Measurements from ENCODE around the gene ATP4B.

The ATP4B gene

GRCh38 chr13:113607056-113607888, 50.7 kb downstream of the ATP4B start:
- DNase-seq (ENCODE audit: low spot score): no peak
- no peak overlapping the region for H3K4me3 Mint-ChIP-seq
- H3K27ac Mint-ChIP-seq: no peak overlapping the region
- peaks cover 9% of the 10 kb centered on the region for H3K4me1 Mint-ChIP-seq (ENCODE audit: low read depth)
- no peaks in the 10 kb centered on the region for H3K9me3 Mint-ChIP-seq
- H3K27me3 Mint-ChIP-seq (ENCODE audit: low read depth): no peaks in the 10 kb centered on the region
- H3K36me3 Mint-ChIP-seq (ENCODE audit: low read depth): peaks cover 33% of the 10 kb centered on the region

DNA sequence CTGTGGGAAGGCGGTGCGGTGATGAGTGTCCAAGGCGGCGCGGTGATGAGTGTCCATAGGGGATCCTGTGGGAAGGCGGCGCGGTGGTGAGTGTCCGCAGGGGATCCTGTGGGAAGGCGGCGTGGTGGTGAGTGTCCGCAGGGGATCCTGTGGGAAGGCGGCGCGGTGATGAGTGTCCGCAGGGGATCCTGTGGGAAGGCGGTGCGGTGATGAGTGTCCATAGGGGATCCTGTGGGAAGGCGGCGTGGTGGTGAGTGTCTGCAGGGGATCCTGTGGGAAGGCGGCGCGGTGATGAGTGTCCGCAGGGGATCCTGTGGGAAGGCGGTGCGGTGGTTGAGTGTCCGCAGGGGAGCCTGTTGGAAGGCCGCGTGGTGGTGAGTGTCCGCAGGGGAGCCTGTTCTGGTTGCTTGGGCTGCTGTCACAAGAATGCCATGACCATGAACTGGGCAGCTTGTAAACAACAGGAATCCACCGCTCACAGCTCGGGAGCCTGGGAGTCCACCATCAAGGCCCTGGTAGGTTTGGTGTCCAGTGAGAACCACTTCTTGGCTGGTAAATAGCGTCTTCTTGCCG, 52.0 kb downstream of the ATP4B start:
- no peak overlapping the region for H3K4me3 Mint-ChIP-seq
- no peak overlapping the region for H3K27ac Mint-ChIP-seq
- H3K4me1 Mint-ChIP-seq (ENCODE audit: low read depth): peaks cover 9% of the 10 kb centered on the region
- no peaks in the 10 kb centered on the region for H3K9me3 Mint-ChIP-seq
- H3K36me3 Mint-ChIP-seq (ENCODE audit: low read depth): peaks cover 25% of the 10 kb centered on the region
- no peak for DNase-seq (ENCODE audit: low spot score)
- H3K27me3 Mint-ChIP-seq (ENCODE audit: low read depth): no peaks in the 10 kb centered on the region

DNA sequence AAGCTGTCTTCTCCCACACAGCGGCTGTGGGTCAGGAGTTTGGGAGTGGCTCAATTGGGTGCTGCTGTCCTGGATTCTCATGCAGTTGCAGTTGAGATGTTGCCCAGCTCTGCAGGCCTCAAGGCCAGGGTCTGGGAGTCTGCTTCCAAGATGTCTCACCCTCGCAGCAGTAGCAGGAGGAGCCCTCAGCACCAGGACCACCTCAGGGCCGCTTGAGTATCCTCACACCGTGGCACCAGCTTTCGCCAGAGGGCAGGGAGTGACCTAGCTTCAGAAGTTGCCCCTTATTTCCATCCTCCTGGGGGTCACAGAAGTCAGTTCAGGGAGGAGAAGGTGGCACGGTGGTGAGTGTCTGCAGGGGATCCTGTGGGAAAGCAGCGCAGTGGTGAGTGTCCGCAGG, 52.5 kb downstream of the ATP4B start:
- no peak overlapping the region for H3K27ac Mint-ChIP-seq
- peaks cover 25% of the 10 kb centered on the region for H3K36me3 Mint-ChIP-seq (ENCODE audit: low read depth)
- peaks cover 9% of the 10 kb centered on the region for H3K4me1 Mint-ChIP-seq (ENCODE audit: low read depth)
- no peak for DNase-seq (ENCODE audit: low spot score)
- no peaks in the 10 kb centered on the region for H3K27me3 Mint-ChIP-seq (ENCODE audit: low read depth)
- no peaks in the 10 kb centered on the region for H3K9me3 Mint-ChIP-seq
- H3K4me3 Mint-ChIP-seq: no peak overlapping the region

GRCh38 chr13:113604186-113604585, 53.8 kb downstream of the ATP4B start:
- Mint-ChIP-seq H3K27me3 (ENCODE audit: low read depth) (no peaks in the 10 kb centered on the region), H3K9me3 (no peaks in the 10 kb centered on the region), H3K4me3 (no peak overlapping the region), H3K27ac (no peak overlapping the region), H3K4me1 (ENCODE audit: low read depth) (peaks cover 9% of the 10 kb centered on the region), H3K36me3 (ENCODE audit: low read depth) (peaks cover 33% of the 10 kb centered on the region)
- DNase-seq (ENCODE audit: low spot score): no peak

DNA sequence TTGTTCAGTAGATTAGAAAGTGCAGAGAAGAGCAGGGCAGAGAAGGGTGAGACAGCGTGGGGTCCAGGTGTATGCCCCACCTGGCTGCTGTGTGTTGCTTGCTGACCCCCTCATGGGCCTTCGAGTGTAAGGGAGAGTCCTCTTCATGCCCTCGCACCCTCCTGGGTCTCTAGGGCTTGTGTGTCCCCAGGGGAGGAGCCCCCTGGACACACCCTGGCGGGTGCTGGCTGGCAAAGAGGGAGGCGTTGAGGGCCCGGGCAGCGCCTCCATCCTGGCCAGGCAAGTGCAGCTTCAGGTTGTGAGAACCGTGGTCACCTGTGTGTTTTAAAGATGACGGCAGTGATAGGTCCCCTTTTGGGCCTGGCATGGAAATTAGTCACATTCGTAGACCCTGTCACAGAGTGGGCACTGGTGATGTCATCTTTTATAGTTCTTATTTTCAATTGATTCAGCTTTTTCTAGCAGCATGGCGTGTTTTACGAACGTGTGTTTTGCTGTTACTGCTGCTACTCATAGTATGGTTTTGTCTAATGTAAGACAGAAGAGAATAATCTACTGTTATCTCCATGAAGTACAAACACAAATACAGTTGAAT, 54.8 kb downstream of the ATP4B start:
- peaks cover 14% of the 10 kb centered on the region for H3K4me1 Mint-ChIP-seq (ENCODE audit: low read depth)
- H3K4me3 Mint-ChIP-seq: no peak overlapping the region
- H3K36me3 Mint-ChIP-seq (ENCODE audit: low read depth): peaks cover 39% of the 10 kb centered on the region
- H3K27ac Mint-ChIP-seq: no peak overlapping the region
- H3K27me3 Mint-ChIP-seq (ENCODE audit: low read depth): no peaks in the 10 kb centered on the region
- no peak for DNase-seq (ENCODE audit: low spot score)
- H3K9me3 Mint-ChIP-seq: no peaks in the 10 kb centered on the region

- Mint-ChIP-seq H3K4me1 (ENCODE audit: low read depth) (peaks cover 14% of the 10 kb centered on the region), H3K9me3 (no peaks in the 10 kb centered on the region), H3K4me3 (no peak overlapping the region), H3K36me3 (ENCODE audit: low read depth) (peaks cover 43% of the 10 kb centered on the region), H3K27ac (no peak overlapping the region), H3K27me3 (ENCODE audit: low read depth) (no peaks in the 10 kb centered on the region)
- DNase-seq (ENCODE audit: low spot score): no peak
Measured at GRCh38 chr13:113602291-113602988, 55.6 kb downstream of the ATP4B start.

DNA sequence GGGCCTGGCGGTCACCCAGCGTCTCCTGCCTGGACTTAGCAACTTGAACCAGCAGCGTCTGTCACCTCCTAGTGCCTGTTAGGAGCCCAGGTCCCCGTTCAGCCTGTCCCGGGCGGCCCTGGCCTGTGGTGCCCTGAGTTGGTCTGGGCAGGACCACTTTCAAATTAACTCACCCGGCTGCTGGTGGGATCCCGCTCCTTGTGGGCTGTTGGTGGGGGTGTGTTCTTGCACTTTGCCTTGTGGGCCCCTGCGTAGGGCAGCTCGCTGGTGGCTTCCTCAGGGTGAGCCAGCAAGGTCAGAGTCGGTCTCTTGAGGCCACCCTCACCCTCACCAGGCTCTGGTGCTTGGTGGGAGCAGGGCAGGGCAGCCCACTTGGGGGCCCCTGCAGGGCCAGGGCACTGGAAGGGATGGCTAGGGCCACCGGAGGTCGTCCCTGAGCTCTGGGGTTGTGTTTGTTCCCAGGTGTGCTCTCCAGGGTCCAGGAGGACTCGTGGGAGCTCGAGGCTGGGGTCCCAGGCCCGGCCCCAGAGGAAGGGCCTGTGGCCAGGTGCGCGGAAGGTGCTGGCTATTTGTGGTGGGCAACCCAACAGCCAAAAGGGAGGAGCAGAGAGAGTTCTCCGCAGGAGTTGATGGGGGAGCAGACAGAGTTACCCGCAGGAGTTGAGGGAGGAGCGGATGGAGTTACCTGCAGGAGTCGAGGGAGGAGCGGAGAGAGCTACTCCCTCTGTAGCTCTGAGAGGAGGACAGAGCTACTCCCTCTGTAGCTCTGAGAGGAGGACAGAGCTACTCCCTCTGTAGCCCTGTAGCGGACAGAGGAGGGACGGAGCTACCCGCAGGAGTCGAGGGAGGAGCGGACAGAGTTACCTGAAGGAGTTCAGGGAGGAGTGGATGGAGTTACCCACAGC, 56.6 kb downstream of the ATP4B start:
- no peak for DNase-seq (ENCODE audit: low spot score)
- Mint-ChIP-seq H3K9me3 (no peaks in the 10 kb centered on the region), H3K36me3 (ENCODE audit: low read depth) (peaks cover 47% of the 10 kb centered on the region), H3K4me1 (ENCODE audit: low read depth) (peaks cover 14% of the 10 kb centered on the region), H3K27ac (no peak overlapping the region), H3K4me3 (no peak overlapping the region), H3K27me3 (ENCODE audit: low read depth) (no peaks in the 10 kb centered on the region)

- H3K4me3 Mint-ChIP-seq: no peak overlapping the region
- no peaks in the 10 kb centered on the region for H3K27me3 Mint-ChIP-seq (ENCODE audit: low read depth)
- peaks cover 52% of the 10 kb centered on the region for H3K36me3 Mint-ChIP-seq (ENCODE audit: low read depth)
- peak overlapping the region; percentile 26 for H3K27ac Mint-ChIP-seq
- H3K9me3 Mint-ChIP-seq: no peaks in the 10 kb centered on the region
- no peak for DNase-seq (ENCODE audit: low spot score)
- H3K4me1 Mint-ChIP-seq (ENCODE audit: low read depth): peaks cover 8% of the 10 kb centered on the region
Measured at GRCh38 chr13:113599391-113599790, 58.6 kb downstream of the ATP4B start.

Measured in T-helper 2 cell treated with Interferon-gamma antibody and Interleukin-4, amounts not matched to agents 5 μg/mL and 100 μg/mL, for 36 hours (primary cell).